Measurements from ENCODE around the gene ONECUT2. TPM values are rescaled to one million over a fixed set of nuclear protein-coding genes. Genes with fewer than 3 reads are reported as not detected.
A peak's percentile ranks its signal among the peaks of the same experiment; 100 is the strongest.

Gene ONECUT2
- total and polyA plus RNA-seq, 2 donors from 2014 or later: 0.02 to 0.22 TPM

DNA sequence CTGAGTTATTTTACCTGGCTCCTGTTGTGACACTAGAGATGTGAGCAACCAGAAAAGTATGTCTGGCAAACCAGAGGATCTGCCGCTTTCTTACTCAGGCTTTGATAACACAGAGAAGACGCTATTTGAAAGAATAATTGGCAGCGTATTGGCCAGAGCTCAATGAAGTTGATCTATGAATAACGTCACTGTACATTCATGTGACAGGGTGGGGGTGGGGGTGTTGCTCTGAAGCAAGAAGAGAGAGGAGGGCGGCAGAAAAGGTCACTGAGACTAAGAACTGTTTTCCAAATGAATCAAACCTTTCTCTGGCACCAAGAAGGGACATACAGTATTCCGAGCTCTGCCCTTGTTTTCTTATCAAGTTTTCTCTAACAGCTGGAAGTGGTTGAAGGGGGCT is 1.7 kb upstream of the ONECUT2 start:
- Histone ChIP-seq H3K4me3 (ENCODE audit: low read length in 3 of 3) (no peak overlapping the region), H3K9me3 (ENCODE audit: control insufficient read depth in 2 of 3, insufficient read depth in 1 of 3, low read length in 3 of 3) (peaks cover 0 to 3% (median 0%) of the 10 kb centered on the region in 3 donors), H3K36me3 (ENCODE audit: control insufficient read depth in 2 of 3, insufficient read depth in 3 of 3, low read length in 3 of 3) (no peaks in the 10 kb centered on the region), H3K4me1 (ENCODE audit: control insufficient read depth in 2 of 3, insufficient read depth in 2 of 3, low read depth in 1 of 3, low read length in 3 of 3) (peaks cover 0 to 24% (median 1%) of the 10 kb centered on the region in 3 donors), H3K9ac (ENCODE audit: low read length in 3 of 3) (no peak overlapping the region), H3K27ac (ENCODE audit: low read depth in 2 of 2, low read length in 2 of 2) (no peak overlapping the region), H3K27me3 (ENCODE audit: control insufficient read depth, insufficient read depth, low read length) (peaks cover 80% of the 10 kb centered on the region)
- DNase-seq (no peak), FAIRE-seq (no peak)
- TF ChIP-seq, protein P1, sequence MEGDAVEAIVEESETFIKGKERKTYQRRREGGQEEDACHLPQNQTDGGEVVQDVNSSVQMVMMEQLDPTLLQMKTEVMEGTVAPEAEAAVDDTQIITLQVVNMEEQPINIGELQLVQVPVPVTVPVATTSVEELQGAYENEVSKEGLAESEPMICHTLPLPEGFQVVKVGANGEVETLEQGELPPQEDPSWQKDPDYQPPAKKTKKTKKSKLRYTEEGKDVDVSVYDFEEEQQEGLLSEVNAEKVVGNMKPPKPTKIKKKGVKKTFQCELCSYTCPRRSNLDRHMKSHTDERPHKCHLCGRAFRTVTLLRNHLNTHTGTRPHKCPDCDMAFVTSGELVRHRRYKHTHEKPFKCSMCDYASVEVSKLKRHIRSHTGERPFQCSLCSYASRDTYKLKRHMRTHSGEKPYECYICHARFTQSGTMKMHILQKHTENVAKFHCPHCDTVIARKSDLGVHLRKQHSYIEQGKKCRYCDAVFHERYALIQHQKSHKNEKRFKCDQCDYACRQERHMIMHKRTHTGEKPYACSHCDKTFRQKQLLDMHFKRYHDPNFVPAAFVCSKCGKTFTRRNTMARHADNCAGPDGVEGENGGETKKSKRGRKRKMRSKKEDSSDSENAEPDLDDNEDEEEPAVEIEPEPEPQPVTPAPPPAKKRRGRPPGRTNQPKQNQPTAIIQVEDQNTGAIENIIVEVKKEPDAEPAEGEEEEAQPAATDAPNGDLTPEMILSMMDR (IDR thresholded peaks at IDR 0.05; ENCODE audit: borderline replicate concordance, extremely low read depth, insufficient read depth): no peak
- intact Hi-C loops (cut with DNase I): no loop called here

DNA sequence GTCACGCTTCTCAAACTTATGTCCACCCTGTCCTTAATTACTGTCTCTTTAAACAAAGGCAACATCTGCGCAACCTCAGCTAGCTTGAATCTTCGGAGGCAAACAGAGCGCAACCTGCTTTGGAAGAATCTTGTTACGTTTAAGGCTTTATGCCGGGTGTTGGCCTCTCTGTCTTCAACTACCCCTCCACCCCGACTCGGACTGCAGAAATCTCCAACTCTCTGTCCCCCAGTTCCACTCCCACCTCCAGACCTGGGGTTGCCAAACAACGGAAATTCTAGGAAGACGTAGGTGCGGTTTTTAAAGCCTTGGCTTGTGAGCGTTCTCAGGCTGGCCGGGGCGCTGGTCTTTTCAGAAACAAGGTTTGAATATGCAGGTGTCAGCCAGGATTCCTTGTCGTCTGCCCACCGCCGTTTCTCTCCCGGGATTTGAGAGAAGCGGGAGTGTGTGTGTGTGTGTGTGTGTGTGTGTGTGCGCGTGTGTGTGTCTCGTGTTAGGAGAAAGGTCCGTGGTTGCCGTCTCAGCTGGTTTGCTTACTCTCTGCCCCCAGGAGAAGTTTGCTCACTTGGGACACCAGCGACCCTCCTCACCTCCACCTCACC is 1.1 kb upstream of the ONECUT2 start:
- no peak for FAIRE-seq
- H3K4me1 ChIP-seq (ENCODE audit: control insufficient read depth in 2 of 3, insufficient read depth in 2 of 3, low read depth in 1 of 3, low read length in 3 of 3): peaks cover 0 to 24% (median 4%) of the 10 kb centered on the region in 3 donors

DNA sequence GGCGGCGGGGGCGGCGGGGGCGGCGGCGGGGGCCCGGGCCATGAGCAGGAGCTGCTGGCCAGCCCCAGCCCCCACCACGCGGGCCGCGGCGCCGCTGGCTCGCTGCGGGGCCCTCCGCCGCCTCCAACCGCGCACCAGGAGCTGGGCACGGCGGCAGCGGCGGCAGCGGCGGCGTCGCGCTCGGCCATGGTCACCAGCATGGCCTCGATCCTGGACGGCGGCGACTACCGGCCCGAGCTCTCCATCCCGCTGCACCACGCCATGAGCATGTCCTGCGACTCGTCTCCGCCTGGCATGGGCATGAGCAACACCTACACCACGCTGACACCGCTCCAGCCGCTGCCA is 644 bp downstream of the ONECUT2 start:
- TF ChIP-seq, protein P1 (IDR thresholded peaks at IDR 0.05; ENCODE audit: borderline replicate concordance, extremely low read depth, insufficient read depth): no peak
- Histone ChIP-seq H3K4me1 (ENCODE audit: control insufficient read depth in 2 of 3, insufficient read depth in 2 of 3, low read depth in 1 of 3, low read length in 3 of 3) (peaks cover 0 to 24% (median 4%) of the 10 kb centered on the region in 3 donors), H3K9me3 (ENCODE audit: control insufficient read depth in 2 of 3, insufficient read depth in 1 of 3, low read length in 3 of 3) (no peaks in the 10 kb centered on the region), H3K36me3 (ENCODE audit: control insufficient read depth in 2 of 3, insufficient read depth in 3 of 3, low read length in 3 of 3) (no peaks in the 10 kb centered on the region), H3K4me3 (ENCODE audit: low read length in 3 of 3) (no peak overlapping the region), H3K9ac (ENCODE audit: low read length in 3 of 3) (no peak overlapping the region), H3K27me3 (ENCODE audit: control insufficient read depth, insufficient read depth, low read length) (peaks cover 82% of the 10 kb centered on the region), H3K27ac (ENCODE audit: low read depth in 2 of 2, low read length in 2 of 2) (no peak overlapping the region)
- DNase-seq: no peak
- intact Hi-C loops (cut with DNase I): no loop called here
- no peak for FAIRE-seq

More for the DNA sequence above, 1.1 kb upstream of the ONECUT2 start:
- H3K9me3 ChIP-seq (ENCODE audit: control insufficient read depth in 2 of 3, insufficient read depth in 1 of 3, low read length in 3 of 3): peaks cover 0 to 2% (median 0%) of the 10 kb centered on the region in 3 donors
- peak overlapping the region in 2 of 3 donors; percentile 65 to 68 for H3K4me3 ChIP-seq (ENCODE audit: low read length in 3 of 3)
- DNase-seq: peak in 4 of 5 donors; percentile 13 to 50 (median 16)
- H3K36me3 ChIP-seq (ENCODE audit: control insufficient read depth in 2 of 3, insufficient read depth in 3 of 3, low read length in 3 of 3): no peaks in the 10 kb centered on the region
- no peak overlapping the region for H3K27ac ChIP-seq (ENCODE audit: low read depth in 2 of 2, low read length in 2 of 2)
- H3K27me3 ChIP-seq (ENCODE audit: control insufficient read depth, insufficient read depth, low read length): peaks cover 83% of the 10 kb centered on the region
- TF ChIP-seq, protein P1 (IDR thresholded peaks at IDR 0.05; ENCODE audit: borderline replicate concordance, extremely low read depth, insufficient read depth): no peak
- intact Hi-C loops (cut with DNase I): no loop called here
- H3K9ac ChIP-seq (ENCODE audit: low read length in 3 of 3): no peak overlapping the region
